C4-2B (cell line): ENCODE measurements around the gene MIB2.

Experiments
- H3K27ac ChIP-seq: fragments of 450-650 bp; 2 replicates; pipeline ENCODE4 v1.5.1; 2017
- CTCF ChIP-seq: fragments of 450-650 bp; conservative IDR thresholded peaks from 2 replicates; pipeline ENCODE4 v1.5.1; 2017; ENCODE audit warnings: mild to moderate bottlenecking
- ZFX ChIP-seq: fragments of 450-650 bp; IDR thresholded peaks from 2 replicates; pipeline ENCODE4 v1.6.1; 2017

MIB2 gene

GRCh38 chr1:1614204-1614953, 921 bp upstream of the MIB2 start:
- peak overlapping the region; percentile 97 for H3K27ac ChIP-seq
- TF ChIP-seq CTCF: no peak
- no peak for TF ChIP-seq ZFX

- peak overlapping the region; percentile 97 for H3K27ac ChIP-seq
- no peak for TF ChIP-seq ZFX
- TF ChIP-seq CTCF: no peak
Measured at GRCh38 chr1:1614954-1615255, 395 bp upstream of the MIB2 start.

GRCh38 chr1:1616045-1616790, 918 bp downstream of the MIB2 start:
- H3K27ac ChIP-seq: peak overlapping the region; percentile 97
- TF ChIP-seq CTCF (no peak), ZFX (0 out of 2 replicates have a peak, but pooled peaks have one; percentile 42)

GRCh38 chr1:1616838-1617237, 1.5 kb downstream of the MIB2 start:
- TF ChIP-seq ZFX: no peak
- TF ChIP-seq CTCF: no peak
- H3K27ac ChIP-seq: peak overlapping the region; percentile 97; the same call in 1 of the 2 replicates

GRCh38 chr1:1617516-1617915, 2.2 kb downstream of the MIB2 start:
- H3K27ac ChIP-seq: no peak overlapping the region
- TF ChIP-seq CTCF (no peak), ZFX (no peak)

GRCh38 chr1:1617925-1618324, 2.6 kb downstream of the MIB2 start:
- no peak overlapping the region for H3K27ac ChIP-seq
- TF ChIP-seq CTCF: no peak
- TF ChIP-seq ZFX: no peak

- H3K27ac ChIP-seq: no peak overlapping the region
- TF ChIP-seq CTCF (no peak), ZFX (no peak)
Measured at GRCh38 chr1:1618396-1619068, 3.2 kb downstream of the MIB2 start.
